Measurements from ENCODE around the gene RNF212B. TPM values are rescaled to one million over a fixed set of nuclear protein-coding genes. Genes with fewer than 3 reads are reported as not detected.

Gene RNF212B
- total and polyA plus RNA-seq, 10 of the 15 experiments (the other 5 are each of a cell fraction or from before 2014, with no cell fraction given): not detected

DNA sequence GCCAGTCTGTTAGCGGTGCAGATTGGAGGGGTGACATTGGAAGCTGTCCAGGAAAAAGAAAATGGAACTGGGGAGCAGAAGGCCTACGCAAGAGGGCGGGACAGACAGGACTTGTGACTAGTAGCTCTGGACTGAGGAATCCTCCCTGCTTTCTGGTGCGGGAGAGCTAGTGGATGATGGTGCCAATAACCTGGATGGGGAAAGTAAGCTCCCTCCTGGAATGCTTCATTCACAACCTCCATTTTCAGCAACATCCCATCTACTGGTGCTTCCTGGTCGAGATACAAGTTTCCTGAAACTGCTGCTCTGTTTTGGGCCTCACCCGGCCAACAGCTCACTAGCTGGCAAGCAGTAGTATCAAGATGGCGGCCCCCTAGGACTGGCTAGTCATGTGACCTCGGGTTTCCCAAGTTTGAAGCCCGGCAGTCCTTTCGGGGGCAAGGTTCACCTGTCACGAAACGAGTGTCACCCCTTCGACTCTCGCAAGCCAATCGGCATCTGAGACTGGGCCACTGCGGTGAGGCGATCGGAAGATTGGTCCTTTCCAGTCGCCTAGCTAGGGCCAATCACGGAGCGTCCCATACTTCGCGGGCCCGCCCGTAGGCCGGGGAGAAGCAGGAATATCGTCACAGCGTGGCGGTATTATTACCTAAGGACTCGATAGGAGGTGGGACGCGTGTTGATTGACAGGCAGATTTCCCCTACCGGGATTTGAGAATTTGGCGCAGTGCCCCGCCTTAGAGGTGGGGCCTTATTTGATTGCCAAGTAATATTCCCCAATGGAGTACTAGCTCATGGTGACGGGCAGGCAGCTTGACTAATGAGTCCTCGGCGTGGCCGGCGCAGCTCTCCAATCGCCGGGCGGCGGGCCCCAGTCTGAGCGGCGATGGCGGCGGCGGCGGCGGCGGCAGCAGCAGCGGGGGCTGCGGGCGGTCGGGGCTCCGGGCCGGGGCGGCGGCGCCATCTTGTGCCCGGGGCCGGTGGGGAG is 83.1 kb downstream of the RNF212B start, which contains the start of gene PABPN1 (continued):
- TF ChIP-seq, protein P1, sequence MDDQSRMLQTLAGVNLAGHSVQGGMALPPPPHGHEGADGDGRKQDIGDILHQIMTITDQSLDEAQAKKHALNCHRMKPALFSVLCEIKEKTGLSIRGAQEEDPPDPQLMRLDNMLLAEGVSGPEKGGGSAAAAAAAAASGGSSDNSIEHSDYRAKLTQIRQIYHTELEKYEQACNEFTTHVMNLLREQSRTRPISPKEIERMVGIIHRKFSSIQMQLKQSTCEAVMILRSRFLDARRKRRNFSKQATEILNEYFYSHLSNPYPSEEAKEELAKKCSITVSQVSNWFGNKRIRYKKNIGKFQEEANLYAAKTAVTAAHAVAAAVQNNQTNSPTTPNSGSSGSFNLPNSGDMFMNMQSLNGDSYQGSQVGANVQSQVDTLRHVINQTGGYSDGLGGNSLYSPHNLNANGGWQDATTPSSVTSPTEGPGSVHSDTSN (IDR thresholded peaks at IDR 0.05; ENCODE audit: insufficient replicate concordance, low read depth, low read length): peak; percentile 99
- TF ChIP-seq NFYB (IDR thresholded peaks at IDR 0.05; ENCODE audit: insufficient read depth, low read depth, low read length): no peak; the same call in none of the 2 replicates
- TF ChIP-seq NRF1 (conservative IDR thresholded peaks at IDR 0.05; ENCODE audit: low read depth, low read length): no peak; the same call in 1 of the 2 replicates
- no peak for TF ChIP-seq ZBTB11 (CRISPR knock-in tag; IDR thresholded peaks at IDR 0.05)
- TF ChIP-seq, protein P2, sequence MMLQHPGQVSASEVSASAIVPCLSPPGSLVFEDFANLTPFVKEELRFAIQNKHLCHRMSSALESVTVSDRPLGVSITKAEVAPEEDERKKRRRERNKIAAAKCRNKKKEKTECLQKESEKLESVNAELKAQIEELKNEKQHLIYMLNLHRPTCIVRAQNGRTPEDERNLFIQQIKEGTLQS (IDR thresholded peaks at IDR 0.05; ENCODE audit: borderline replicate concordance, extremely low read depth, low read depth, low read length): no peak
- no peak for TF ChIP-seq KAT2A (conservative IDR thresholded peaks at IDR 0.05; ENCODE audit: control insufficient read depth, low read depth, low read length)
- peak; percentile 92 for TF ChIP-seq NBN (IDR thresholded peaks at IDR 0.05)
- TF ChIP-seq CBX5 (IDR thresholded peaks at IDR 0.05; ENCODE audit: low read depth): no peak
- TF ChIP-seq TCF3 (IDR thresholded peaks at IDR 0.05; ENCODE audit: borderline replicate concordance, insufficient read depth, low read depth, low read length): no peak
- TF ChIP-seq ATF2 (IDR thresholded peaks at IDR 0.05; ENCODE audit: low read length): no peak
- TF ChIP-seq MEF2B (IDR thresholded peaks at IDR 0.05; ENCODE audit: partially characterized antibody, poor library complexity, severe bottlenecking): peak; percentile 41
- TF ChIP-seq ZBED1 (IDR thresholded peaks at IDR 0.05; ENCODE audit: borderline replicate concordance): no peak; the same call in 1 of the 2 replicates
- no peak for TF ChIP-seq TCF7 (IDR thresholded peaks at IDR 0.05; ENCODE audit: borderline replicate concordance)
- no peak for TF ChIP-seq RBBP5 (conservative IDR thresholded peaks at IDR 0.05)
- TF ChIP-seq BCL11A (IDR thresholded peaks at IDR 0.05; ENCODE audit: low read depth, low read length): no peak
- TF ChIP-seq JUND (IDR thresholded peaks at IDR 0.05; ENCODE audit: low read depth, low read length): no peak
- TF ChIP-seq, protein P3, sequence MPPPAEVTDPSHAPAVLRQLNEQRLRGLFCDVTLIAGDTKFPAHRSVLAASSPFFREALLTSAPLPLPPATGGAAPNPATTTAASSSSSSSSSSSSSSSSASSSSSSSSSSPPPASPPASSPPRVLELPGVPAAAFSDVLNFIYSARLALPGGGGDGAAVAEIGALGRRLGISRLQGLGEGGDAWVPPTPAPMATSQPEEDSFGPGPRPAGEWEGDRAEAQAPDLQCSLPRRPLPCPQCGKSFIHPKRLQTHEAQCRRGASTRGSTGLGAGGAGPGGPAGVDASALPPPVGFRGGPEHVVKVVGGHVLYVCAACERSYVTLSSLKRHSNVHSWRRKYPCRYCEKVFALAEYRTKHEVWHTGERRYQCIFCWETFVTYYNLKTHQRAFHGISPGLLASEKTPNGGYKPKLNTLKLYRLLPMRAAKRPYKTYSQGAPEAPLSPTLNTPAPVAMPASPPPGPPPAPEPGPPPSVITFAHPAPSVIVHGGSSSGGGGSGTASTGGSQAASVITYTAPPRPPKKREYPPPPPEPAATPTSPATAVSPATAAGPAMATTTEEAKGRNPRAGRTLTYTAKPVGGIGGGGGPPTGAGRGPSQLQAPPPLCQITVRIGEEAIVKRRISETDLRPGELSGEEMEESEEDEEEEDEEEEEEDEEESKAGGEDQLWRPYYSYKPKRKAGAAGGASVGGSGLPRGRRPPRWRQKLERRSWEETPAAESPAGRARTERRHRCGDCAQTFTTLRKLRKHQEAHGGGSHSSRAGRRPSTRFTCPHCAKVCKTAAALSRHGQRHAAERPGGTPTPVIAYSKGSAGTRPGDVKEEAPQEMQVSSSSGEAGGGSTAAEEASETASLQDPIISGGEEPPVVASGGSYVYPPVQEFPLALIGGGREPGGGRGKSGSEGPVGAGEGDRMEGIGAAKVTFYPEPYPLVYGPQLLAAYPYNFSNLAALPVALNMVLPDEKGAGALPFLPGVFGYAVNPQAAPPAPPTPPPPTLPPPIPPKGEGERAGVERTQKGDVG (CRISPR knock-in tag; IDR thresholded peaks at IDR 0.05): no peak
- TF ChIP-seq SUZ12 (IDR thresholded peaks at IDR 0.05; ENCODE audit: unreplicated experiment): no peak
- peak; percentile 27; the same call in 1 of the 2 replicates for TF ChIP-seq IRF4 (IDR thresholded peaks at IDR 0.05; ENCODE audit: low read depth, low read length)

Data from GM12878 (cell line).